H9 (cell line): ENCODE measurements around the gene GAPDH. TPM values are rescaled to one million over a fixed set of nuclear protein-coding genes. Genes with fewer than 3 reads are reported as not detected.

ENCODE experiments used
- DNase-seq: peaks from one replicate; pipeline ENCODE4 v3.0.0-alpha.2; 2017
- H2AFZ ChIP-seq: one replicate; pipeline ENCODE4 v1.6.1; 2013; ENCODE audit warnings: mild to moderate bottlenecking, low read length, control low read depth, moderate library complexity
- H2AK5ac ChIP-seq: 2 replicates; pipeline ENCODE4 v1.6.1; 2013; ENCODE audit warnings: low read length, control low read depth, mixed read lengths; ENCODE audit not compliant: insufficient read length
- H2BK120ac ChIP-seq: one replicate; pipeline ENCODE4 v1.6.1; 2013; ENCODE audit warnings: low read depth, mild to moderate bottlenecking, low read length, control low read depth, inconsistent platforms; ENCODE audit not compliant: poor library complexity, severe bottlenecking
- H2BK12ac ChIP-seq: 2 replicates; pipeline ENCODE4 v1.6.1; 2013; ENCODE audit warnings: low read length, control low read depth, mixed read lengths, low read depth; ENCODE audit not compliant: insufficient read length
- H2BK15ac ChIP-seq: 2 replicates; pipeline ENCODE4 v1.6.1; 2013; ENCODE audit warnings: low read depth, low read length, control low read depth
- H2BK20ac ChIP-seq: one replicate; pipeline ENCODE4 v1.6.1; 2013; ENCODE audit warnings: low read depth, mild to moderate bottlenecking, low read length, control low read depth, inconsistent platforms; ENCODE audit not compliant: poor library complexity, severe bottlenecking
- H2BK5ac ChIP-seq: 2 replicates; pipeline ENCODE4 v1.6.1; 2013; ENCODE audit warnings: low read length, control low read depth, mixed read lengths; ENCODE audit not compliant: insufficient read length
- H3K14ac ChIP-seq: 2 replicates; pipeline ENCODE4 v1.6.1; 2013; ENCODE audit warnings: low read length, control low read depth; ENCODE audit not compliant: insufficient read depth
- H3K18ac ChIP-seq: 2 replicates; pipeline ENCODE4 v1.6.1; 2013; ENCODE audit warnings: low read depth, mild to moderate bottlenecking, mixed read lengths, low read length, control low read depth; ENCODE audit not compliant: insufficient read length
- H3K23ac ChIP-seq: 2 replicates; pipeline ENCODE4 v1.6.1; 2013; ENCODE audit warnings: low read length, control low read depth, mixed read lengths, low read depth; ENCODE audit not compliant: insufficient read length
- H3K23me2 ChIP-seq: 2 replicates; pipeline ENCODE4 v1.6.1; 2013; ENCODE audit warnings: low read depth, mild to moderate bottlenecking, mixed read lengths, low read length, control low read depth; ENCODE audit not compliant: insufficient read length, poor library complexity, severe bottlenecking
- H3K27ac ChIP-seq: 2 replicates; pipeline ENCODE4 v1.5.1; 2013; ENCODE audit warnings: low read length, control low read depth, mixed read lengths, low read depth; ENCODE audit not compliant: insufficient read length
- H3K27me3 ChIP-seq: 2 replicates; pipeline ENCODE4 v1.6.1; 2013; ENCODE audit warnings: low read length, control low read depth, inconsistent platforms; ENCODE audit not compliant: insufficient read depth
- H3K4ac ChIP-seq: 2 replicates; pipeline ENCODE4 v1.6.1; 2013; ENCODE audit warnings: low read depth, mild to moderate bottlenecking, control low read depth, inconsistent platforms, low read length, moderate library complexity
- H3K4me1 ChIP-seq: 2 replicates; pipeline ENCODE4 v1.6.1; 2013; ENCODE audit warnings: low read length, control low read depth, inconsistent platforms; ENCODE audit not compliant: insufficient read depth
- H3K4me2 ChIP-seq: 2 replicates; pipeline ENCODE4 v1.6.1; 2013; ENCODE audit warnings: low read length, control low read depth, mixed read lengths; ENCODE audit not compliant: insufficient read length, insufficient read depth
- H3K56ac ChIP-seq: 2 replicates; pipeline ENCODE4 v1.6.1; 2013; ENCODE audit warnings: low read depth, mild to moderate bottlenecking, mixed read lengths, low read length, control low read depth; ENCODE audit not compliant: insufficient read length
- H3K79me1 ChIP-seq: 2 replicates; pipeline ENCODE4 v1.6.1; 2013; ENCODE audit warnings: low read depth, mild to moderate bottlenecking, moderate library complexity, low read length, control low read depth, inconsistent platforms; ENCODE audit not compliant: insufficient read depth, poor library complexity, severe bottlenecking
- H3K79me2 ChIP-seq: 2 replicates; pipeline ENCODE4 v1.6.1; 2013; ENCODE audit warnings: low read length, control low read depth, inconsistent platforms; ENCODE audit not compliant: insufficient read depth
- H3K9ac ChIP-seq: 2 replicates; pipeline ENCODE4 v1.6.1; 2013; ENCODE audit warnings: low read length, control low read depth, mixed read lengths; ENCODE audit not compliant: insufficient read length; ENCODE audit errors: extremely low read depth
- H3K9me3 ChIP-seq: one replicate; pipeline ENCODE4 v1.6.1; 2013; ENCODE audit warnings: low read depth, low read length, inconsistent platforms; ENCODE audit not compliant: control insufficient read depth
- H3T11ph ChIP-seq: one replicate; pipeline ENCODE4 v1.6.1; 2013; ENCODE audit warnings: mild to moderate bottlenecking, low read length, control low read depth, inconsistent platforms
- H4K20me1 ChIP-seq: one replicate; pipeline ENCODE4 v1.6.1; 2013; ENCODE audit not compliant: control insufficient read depth, insufficient read length, insufficient read depth
- H4K5ac ChIP-seq: 2 replicates; pipeline ENCODE4 v1.6.1; 2013; ENCODE audit warnings: low read depth, mild to moderate bottlenecking, mixed read lengths, low read length, control low read depth; ENCODE audit not compliant: insufficient read length
- H4K8ac ChIP-seq: replicated peaks from 2 replicates; pipeline ENCODE4 v1.6.1; 2013; ENCODE audit warnings: low read length, control low read depth, mixed read lengths, low read depth; ENCODE audit not compliant: insufficient read length
- H4K91ac ChIP-seq: 2 replicates; pipeline ENCODE4 v1.6.1; 2013; ENCODE audit warnings: low read depth, mild to moderate bottlenecking, moderate library complexity, mixed read lengths, low read length, control low read depth; ENCODE audit not compliant: insufficient read length
- H3K27ac Mint-ChIP-seq, 3 experiments: 2 replicates in 2 of 3; 3 replicates in 1 of 3; pipeline ENCODE4 v1.8.0; 2020 to 2021; ENCODE audit warnings: mixed read lengths in 3 of 3, mild to moderate bottlenecking in 1 of 3, moderate library complexity in 1 of 3
- H3K27me3 Mint-ChIP-seq: 2 replicates; pipeline ENCODE4 v1.8.0; 2021; ENCODE audit warnings: low read depth, mild to moderate bottlenecking, moderate library complexity, mixed read lengths
- H3K36me3 Mint-ChIP-seq, 3 experiments: 2 replicates in 2 of 3; 3 replicates in 1 of 3; pipeline ENCODE4 v1.8.0; 2020 to 2021; ENCODE audit warnings: low read depth in 3 of 3, mixed read lengths in 3 of 3; ENCODE audit not compliant: insufficient read depth in 1 of 3
- H3K4me1 Mint-ChIP-seq, 2 experiments: 2 replicates each; pipeline ENCODE4 v1.8.0; 2020; ENCODE audit warnings: mixed read lengths in 2 of 2
- H3K4me3 Mint-ChIP-seq, 2 experiments: 2 replicates in 1 of 2; 3 replicates in 1 of 2; pipeline ENCODE4 v1.8.0; 2020 to 2021; ENCODE audit warnings: mild to moderate bottlenecking in 2 of 2, mixed read lengths in 2 of 2, moderate library complexity in 1 of 2
- H3K9me3 Mint-ChIP-seq, 2 experiments: 2 replicates in 1 of 2; 3 replicates in 1 of 2; pipeline ENCODE4 v1.8.0; 2020; ENCODE audit warnings: mild to moderate bottlenecking in 2 of 2, mixed read lengths in 2 of 2, moderate library complexity in 1 of 2
- CTCF ChIP-seq: fragments of 200-600 bp; sonication (generic); conservative IDR thresholded peaks from 3 replicates; pipeline ENCODE4 v1.8.0; 2021; ENCODE audit warnings: antibody characterized with exemption, mild to moderate bottlenecking
- WGBS: extraction: QIAGEN DNeasy Blood & Tissue Kit; methylation state at CpG from one replicate; pipeline ENCODE4 v1.1.7; 2013; ENCODE audit warnings: missing lambda C conversion rate, low lambda C conversion rate, mixed read lengths; ENCODE audit not compliant: insufficient read length; ENCODE audit errors: extremely low coverage; 5-methylcytosine and 5-hydroxymethylcytosine counted together
- total RNA-seq: library from RNA; stranded (reverse); gene quantifications from 2 replicates; pipeline ENCODE4 v1.2.1, GENCODE V29; 2021

The GAPDH gene
- total RNA-seq, 1 experiment from 2014 or later, result 4,581 TPM

- H3K14ac ChIP-seq, result no peak overlapping the region
- H3K79me2 ChIP-seq, result peaks cover 3% of the 10 kb centered on the region; the same call in 1 of the 2 replicates
- no peaks in the 10 kb centered on the region for H4K20me1 ChIP-seq
- TF ChIP-seq CTCF, result no peak
- H4K5ac ChIP-seq, result no peak overlapping the region
- Mint-ChIP-seq H3K9me3 (no peaks in the 10 kb centered on the region), H3K4me1 (peaks cover 9 to 12% of the 10 kb centered on the region in 2 experiments), H3K27ac (peak overlapping the region in 1 of 3 experiments; percentile 86; a peak in 2 of 7 replicates), H3K27me3 (no peaks in the 10 kb centered on the region; the same call in 1 of the 2 replicates), H3K4me3 (no peak overlapping the region), H3K36me3 (peaks cover 52 to 77% (median 59%) of the 10 kb centered on the region in 3 experiments)
- no peak overlapping the region for H2BK12ac ChIP-seq
- no peak overlapping the region for H2BK20ac ChIP-seq
- H4K91ac ChIP-seq, result no peak overlapping the region
- H2BK5ac ChIP-seq, result no peak overlapping the region
- H3K23ac ChIP-seq, result no peak overlapping the region
- no peak overlapping the region for H3K56ac ChIP-seq
- H3K18ac ChIP-seq, result no peak overlapping the region
- no peak overlapping the region for H2AFZ ChIP-seq
- no peak overlapping the region for H3T11ph ChIP-seq
- H3K4ac ChIP-seq, result no peak overlapping the region
- H2BK15ac ChIP-seq, result no peak overlapping the region
- no peaks in the 10 kb centered on the region for H3K9me3 ChIP-seq
- no peak overlapping the region for H3K4me2 ChIP-seq
- H3K27ac ChIP-seq, result no peak overlapping the region
- H2BK120ac ChIP-seq, result no peak overlapping the region
- no peaks in the 10 kb centered on the region for H3K27me3 ChIP-seq
- H3K9ac ChIP-seq, result no peak overlapping the region
- H3K23me2 ChIP-seq, result peaks cover 11% of the 10 kb centered on the region
- peaks cover 8% of the 10 kb centered on the region for H3K79me1 ChIP-seq
- H3K4me1 ChIP-seq, result no peaks in the 10 kb centered on the region
- no peak overlapping the region for H4K8ac ChIP-seq
- no CpG with 5 or more reads among the region's 1 CpG for WGBS
- no peak for DNase-seq
- H2AK5ac ChIP-seq, result no peak overlapping the region
Measured at GRCh38 chr12:6559500-6559899, 25.2 kb downstream of the GAPDH start.
